ENCODE results near the gene GPR78. TPM values are rescaled to one million over a fixed set of nuclear protein-coding genes. Genes with fewer than 3 reads are reported as not detected.

GPR78 gene
- total RNA-seq, 6 experiments from 2014 or later, result 0.05 to 0.14 (median 0.09) TPM; not detected in 2

GRCh38 chr4:8559524-8560264 is 20.5 kb upstream of the GPR78 start:
- DNase-seq, result no peak
- Mint-ChIP-seq H3K36me3 (ENCODE audit: low read depth) (no peaks in the 10 kb centered on the region), H3K4me1 (ENCODE audit: low read depth) (peaks cover 35% of the 10 kb centered on the region), H3K9me3 (no peaks in the 10 kb centered on the region), H3K27ac (no peak overlapping the region), H3K4me3 (no peak overlapping the region), H3K27me3 (ENCODE audit: insufficient read depth) (peaks cover 14% of the 10 kb centered on the region)
- no peak for TF ChIP-seq CTCF (IDR thresholded peaks at IDR 0.05)

GRCh38 chr4:8560265-8561047 is 19.7 kb upstream of the GPR78 start:
- Mint-ChIP-seq H3K27me3 (ENCODE audit: insufficient read depth) (peaks cover 10% of the 10 kb centered on the region; the same call in 1 of the 2 replicates), H3K9me3 (no peaks in the 10 kb centered on the region), H3K4me1 (ENCODE audit: low read depth) (peaks cover 35% of the 10 kb centered on the region), H3K27ac (no peak overlapping the region), H3K36me3 (ENCODE audit: low read depth) (no peaks in the 10 kb centered on the region), H3K4me3 (no peak overlapping the region)
- DNase-seq, result peak; percentile 25
- no peak for TF ChIP-seq CTCF (IDR thresholded peaks at IDR 0.05)

- Mint-ChIP-seq H3K36me3 (ENCODE audit: low read depth) (no peaks in the 10 kb centered on the region), H3K27me3 (ENCODE audit: insufficient read depth) (peaks cover 9% of the 10 kb centered on the region), H3K4me3 (no peak overlapping the region), H3K4me1 (ENCODE audit: low read depth) (peaks cover 14% of the 10 kb centered on the region), H3K9me3 (no peaks in the 10 kb centered on the region), H3K27ac (no peak overlapping the region)
- TF ChIP-seq CTCF (IDR thresholded peaks at IDR 0.05), result no peak
- DNase-seq, result no peak
Observed at GRCh38 chr4:8564595-8564994, 15.6 kb upstream of the GPR78 start.

GRCh38 chr4:8568068-8568668 is 12.0 kb upstream of the GPR78 start:
- peak; percentile 34 for DNase-seq
- H3K4me1 Mint-ChIP-seq (ENCODE audit: low read depth), result peaks cover 14% of the 10 kb centered on the region
- H3K9me3 Mint-ChIP-seq, result no peaks in the 10 kb centered on the region
- no peaks in the 10 kb centered on the region for H3K36me3 Mint-ChIP-seq (ENCODE audit: low read depth)
- H3K4me3 Mint-ChIP-seq, result no peak overlapping the region
- TF ChIP-seq CTCF (IDR thresholded peaks at IDR 0.05), result no peak
- H3K27ac Mint-ChIP-seq, result no peak overlapping the region
- H3K27me3 Mint-ChIP-seq (ENCODE audit: insufficient read depth), result peaks cover 14% of the 10 kb centered on the region

GRCh38 chr4:8570201-8570600 is 10.0 kb upstream of the GPR78 start:
- no peaks in the 10 kb centered on the region for H3K9me3 Mint-ChIP-seq

More at GRCh38 chr4:8570201-8570600, 10.0 kb upstream of the GPR78 start:
- no peak for DNase-seq
- Mint-ChIP-seq H3K4me3 (no peak overlapping the region), H3K27ac (no peak overlapping the region), H3K27me3 (ENCODE audit: insufficient read depth) (peaks cover 15% of the 10 kb centered on the region), H3K4me1 (ENCODE audit: low read depth) (peaks cover 14% of the 10 kb centered on the region), H3K36me3 (ENCODE audit: low read depth) (no peaks in the 10 kb centered on the region)
- TF ChIP-seq CTCF (IDR thresholded peaks at IDR 0.05), result no peak
